ENCODE data around the gene SPDEF.

SPDEF gene

GRCh38 chr6:34497411-34497810 is 58.7 kb downstream of the SPDEF start:
- no peak for TF ChIP-seq CTCF (conservative IDR thresholded peaks at IDR 0.05; ENCODE audit: low read depth, low read length)
- DNase-seq (ENCODE audit: low read depth), result no peak
- no peak overlapping the region for H3K4me3 ChIP-seq (ENCODE audit: low read depth, low read length)

GRCh38 chr6:34496103-34496685 is 59.9 kb downstream of the SPDEF start:
- H3K4me3 ChIP-seq (ENCODE audit: low read depth, low read length), result no peak overlapping the region
- no peak for DNase-seq (ENCODE audit: low read depth)
- no peak for TF ChIP-seq CTCF (conservative IDR thresholded peaks at IDR 0.05; ENCODE audit: low read depth, low read length)

GRCh38 chr6:34494973-34495372 is 61.2 kb downstream of the SPDEF start:
- H3K4me3 ChIP-seq (ENCODE audit: low read depth, low read length), result no peak overlapping the region
- TF ChIP-seq CTCF (conservative IDR thresholded peaks at IDR 0.05; ENCODE audit: low read depth, low read length), result no peak
- no peak for DNase-seq (ENCODE audit: low read depth)

- H3K4me3 ChIP-seq (ENCODE audit: low read depth, low read length), result no peak overlapping the region
- DNase-seq (ENCODE audit: low read depth), result no peak
- no peak for TF ChIP-seq CTCF (conservative IDR thresholded peaks at IDR 0.05; ENCODE audit: low read depth, low read length)
These were observed 62.8 kb downstream of the SPDEF start for GRCh38 chr6:34493344-34493743.

GRCh38 chr6:34491091-34491430 is 65.1 kb downstream of the SPDEF start:
- peak; percentile 33 for DNase-seq (ENCODE audit: low read depth)
- H3K4me3 ChIP-seq (ENCODE audit: low read depth, low read length), result no peak overlapping the region

GRCh38 chr6:34490390-34491090 is 65.6 kb downstream of the SPDEF start:
- no peak overlapping the region for H3K4me3 ChIP-seq (ENCODE audit: low read depth, low read length)
- DNase-seq (ENCODE audit: low read depth), result no peak

More at GRCh38 chr6:34491091-34491430, 65.1 kb downstream of the SPDEF start:
- no peak for TF ChIP-seq CTCF (conservative IDR thresholded peaks at IDR 0.05; ENCODE audit: low read depth, low read length)

More at GRCh38 chr6:34490390-34491090, 65.6 kb downstream of the SPDEF start:
- no peak for TF ChIP-seq CTCF (conservative IDR thresholded peaks at IDR 0.05; ENCODE audit: low read depth, low read length)

Measured in choroid plexus epithelial cell (primary cell).